Ecto neural progenitor cell (in vitro differentiated cells): Measurements from ENCODE around the gene PIK3CG.

ENCODE experiments used
- DNase-seq: peaks from one replicate; pipeline ENCODE4 v3.0.0-alpha.2; 2018; ENCODE audit warnings: low spot score

PIK3CG gene

DNA sequence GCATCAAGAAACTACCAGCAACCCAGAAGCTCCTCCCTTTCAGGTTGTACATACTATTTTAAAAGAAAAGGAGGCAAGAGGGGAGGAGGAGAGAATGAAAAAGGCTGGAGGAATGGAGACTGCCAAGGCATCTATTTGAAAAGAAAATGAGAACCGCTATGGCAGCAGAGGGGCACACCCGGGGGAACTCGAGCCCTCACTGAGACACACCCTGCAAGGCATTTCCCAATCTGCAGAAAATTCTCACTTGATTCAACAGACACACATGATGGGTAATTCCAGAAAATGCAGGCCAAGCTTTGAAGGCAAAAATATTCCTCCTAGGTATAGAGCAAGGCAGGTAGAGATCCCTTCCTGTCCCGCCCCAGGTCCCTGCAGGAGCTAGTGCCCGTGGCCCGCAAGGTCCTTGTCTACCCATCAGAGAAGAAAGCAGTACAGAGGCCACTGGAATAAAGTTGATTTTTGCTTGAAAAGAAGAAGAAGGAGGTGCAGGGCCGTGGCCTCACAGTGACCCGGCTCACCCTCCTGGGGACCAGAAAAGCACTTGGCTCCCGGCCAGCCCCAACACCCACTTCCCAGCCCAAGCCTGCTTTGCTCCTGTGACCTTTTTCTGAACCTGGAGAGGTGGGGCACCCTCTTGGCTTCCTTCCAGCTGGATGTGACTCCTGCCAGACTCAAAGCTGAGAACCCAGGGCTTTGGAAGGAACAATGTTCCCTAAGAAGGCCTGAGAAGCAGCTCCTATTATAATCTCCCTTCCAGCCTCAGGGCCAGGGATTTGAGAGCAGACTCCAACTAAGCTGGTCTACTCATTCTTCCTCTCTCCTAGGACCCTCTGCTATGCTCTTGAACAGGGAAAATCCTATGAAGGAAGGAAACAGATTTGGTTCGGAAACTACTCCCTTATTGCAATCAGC, 6.2 kb upstream of the PIK3CG start:
- DNase-seq: no peak

DNA sequence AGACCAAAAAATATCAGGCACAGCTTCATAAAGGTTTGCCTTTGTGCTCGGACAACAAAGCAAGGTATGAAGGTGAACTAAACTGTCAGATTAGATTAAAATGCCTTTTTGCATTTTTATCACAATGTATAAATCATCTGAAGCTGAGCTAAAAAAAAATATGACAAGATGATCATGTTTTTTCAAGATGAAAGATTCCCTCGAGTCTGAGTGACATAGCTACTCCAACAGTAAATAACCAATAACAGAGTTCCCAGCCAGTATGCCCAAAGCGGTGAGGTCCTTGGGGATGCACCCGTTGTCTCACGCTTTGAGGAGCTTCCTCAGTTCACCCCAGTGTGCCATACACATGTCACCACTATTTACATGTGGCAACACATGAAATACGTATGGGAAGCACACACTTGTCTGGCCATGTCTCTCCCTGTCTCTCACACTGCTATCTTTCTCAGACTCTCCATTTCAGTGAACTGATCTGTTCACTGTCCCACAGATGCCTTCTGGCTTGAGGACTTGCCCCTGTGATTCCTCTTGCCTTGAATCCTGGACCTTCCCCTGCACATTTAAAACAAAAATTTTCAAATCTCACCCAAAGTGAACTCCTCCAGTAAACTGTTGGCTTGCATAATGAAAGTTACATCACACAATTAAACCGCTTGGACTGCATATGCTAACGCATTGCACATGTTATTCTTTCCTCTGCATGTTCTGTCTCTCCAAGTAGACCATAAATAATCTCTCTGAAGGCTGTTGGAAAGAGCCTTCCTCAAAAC, 2.6 kb upstream of the PIK3CG start:
- no peak for DNase-seq

DNA sequence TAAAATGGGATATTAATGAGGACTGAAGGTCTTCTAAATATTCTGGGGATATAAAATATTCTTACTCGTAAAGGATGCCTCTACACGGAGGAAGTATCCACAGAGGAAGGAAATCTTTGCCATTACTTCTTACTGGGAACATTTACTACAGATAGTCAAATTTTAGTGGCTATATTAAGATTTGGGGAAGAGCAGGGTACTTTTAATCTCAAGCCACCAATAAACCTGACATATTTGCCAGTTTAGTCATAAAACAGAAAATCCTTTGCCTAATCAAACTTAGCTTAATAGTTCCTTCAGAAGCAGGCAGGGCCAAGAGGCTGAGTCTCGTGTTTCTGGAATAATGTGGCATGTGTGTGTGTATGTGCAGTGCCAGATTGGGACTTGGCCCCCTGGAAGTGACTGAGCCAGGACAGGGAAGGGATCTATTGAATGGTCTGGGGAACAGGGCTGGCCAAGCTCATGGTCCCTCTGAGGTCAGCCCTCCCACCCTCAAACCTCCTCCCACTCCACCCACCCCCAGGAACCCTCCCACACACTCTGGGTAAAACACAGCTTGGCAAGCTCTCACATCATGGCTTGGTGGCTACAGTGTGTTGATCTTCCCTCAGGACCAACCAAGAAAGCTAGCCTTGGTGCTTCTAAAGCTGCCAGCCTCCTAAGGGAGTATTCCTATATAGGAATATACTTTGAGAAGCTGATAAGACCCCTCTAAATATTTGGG, 1.6 kb upstream of the PIK3CG start:
- DNase-seq: no peak

DNA sequence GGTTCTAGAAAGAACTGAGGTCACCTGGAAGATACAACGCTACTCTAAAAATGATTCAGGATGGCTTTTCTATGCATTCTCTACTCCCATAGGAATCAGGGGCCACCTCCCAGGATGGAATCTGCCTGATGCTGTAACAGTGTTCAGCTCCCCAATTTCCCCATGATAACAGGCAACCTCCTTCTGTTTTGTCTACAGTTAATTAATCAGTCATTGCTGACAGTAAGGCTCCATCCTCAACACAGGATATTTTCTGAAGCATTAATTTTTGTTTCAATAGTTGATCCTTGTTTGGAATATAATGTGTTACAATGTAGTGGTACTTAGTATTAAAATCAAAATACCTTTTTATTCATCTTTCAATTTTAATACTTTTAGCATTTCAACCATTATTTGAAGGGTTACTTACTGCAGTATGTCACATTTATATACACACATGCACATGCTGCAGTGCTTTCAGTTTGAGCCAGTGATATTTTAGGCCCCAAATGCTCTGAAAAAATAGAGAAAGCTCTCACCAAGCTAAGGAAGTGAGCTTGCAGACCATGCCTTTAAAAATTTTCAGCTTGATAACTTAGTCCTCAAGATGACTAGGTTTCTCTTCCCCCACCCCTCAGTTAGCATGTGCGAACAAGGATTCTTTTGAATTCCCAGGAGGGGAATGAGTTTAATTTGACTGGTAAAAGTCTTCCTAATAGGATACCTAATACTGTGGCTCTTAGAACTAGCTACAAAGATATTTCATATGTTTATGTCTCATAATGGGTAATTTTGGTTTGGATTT, 592 bp upstream of the PIK3CG start:
- no peak for DNase-seq

DNA sequence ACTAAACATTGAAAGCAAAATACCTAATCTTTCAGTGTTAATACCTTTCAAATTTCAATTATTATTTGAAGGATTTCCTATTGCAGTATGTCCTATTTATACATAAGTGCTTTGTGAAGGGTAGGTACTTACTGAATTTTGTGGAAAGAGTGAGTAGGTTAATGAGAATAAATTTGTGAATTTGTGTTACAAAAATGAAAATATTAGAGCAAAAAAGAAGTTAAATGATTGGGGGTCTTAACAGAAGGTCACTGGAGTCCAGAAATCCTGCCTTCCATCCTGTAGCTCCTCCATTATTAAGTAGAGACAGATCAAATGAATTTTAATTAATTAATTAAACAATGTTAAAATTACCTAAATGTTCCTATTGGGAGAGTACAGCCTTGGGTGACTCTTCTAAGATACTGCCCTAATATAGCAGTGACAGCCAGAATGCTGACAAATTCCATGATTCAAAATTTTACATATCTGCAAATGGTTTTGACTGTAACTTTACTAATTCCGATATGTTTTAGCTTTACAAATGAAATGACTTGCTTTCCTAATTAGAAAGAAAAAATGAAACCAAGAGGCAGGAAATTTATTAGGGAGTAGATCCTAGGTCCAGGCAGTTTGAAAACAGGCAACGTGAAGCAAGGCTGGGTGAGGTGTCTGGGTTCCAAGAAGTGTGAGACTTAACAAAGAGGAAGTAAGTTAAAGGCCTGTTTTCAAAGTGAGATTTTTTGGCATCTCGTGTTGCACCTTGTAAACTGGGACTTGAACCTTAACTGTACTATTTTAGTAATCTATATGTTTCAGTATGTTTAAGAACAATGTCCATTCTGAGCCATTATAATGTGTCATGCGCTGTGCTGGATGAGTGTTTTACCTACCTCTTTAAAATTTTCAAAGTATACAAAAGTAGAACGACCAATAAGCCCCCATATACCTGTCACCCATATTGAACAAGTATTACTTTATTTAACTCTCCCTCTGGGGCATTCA, 1.5 kb downstream of the PIK3CG start:
- DNase-seq: no peak

DNA sequence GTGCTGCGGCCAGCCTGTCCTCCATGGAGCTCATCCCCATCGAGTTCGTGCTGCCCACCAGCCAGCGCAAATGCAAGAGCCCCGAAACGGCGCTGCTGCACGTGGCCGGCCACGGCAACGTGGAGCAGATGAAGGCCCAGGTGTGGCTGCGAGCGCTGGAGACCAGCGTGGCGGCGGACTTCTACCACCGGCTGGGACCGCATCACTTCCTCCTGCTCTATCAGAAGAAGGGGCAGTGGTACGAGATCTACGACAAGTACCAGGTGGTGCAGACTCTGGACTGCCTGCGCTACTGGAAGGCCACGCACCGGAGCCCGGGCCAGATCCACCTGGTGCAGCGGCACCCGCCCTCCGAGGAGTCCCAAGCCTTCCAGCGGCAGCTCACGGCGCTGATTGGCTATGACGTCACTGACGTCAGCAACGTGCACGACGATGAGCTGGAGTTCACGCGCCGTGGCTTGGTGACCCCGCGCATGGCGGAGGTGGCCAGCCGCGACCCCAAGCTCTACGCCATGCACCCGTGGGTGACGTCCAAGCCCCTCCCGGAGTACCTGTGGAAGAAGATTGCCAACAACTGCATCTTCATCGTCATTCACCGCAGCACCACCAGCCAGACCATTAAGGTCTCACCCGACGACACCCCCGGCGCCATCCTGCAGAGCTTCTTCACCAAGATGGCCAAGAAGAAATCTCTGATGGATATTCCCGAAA, 2.7 kb downstream of the PIK3CG start:
- no peak for DNase-seq

DNA sequence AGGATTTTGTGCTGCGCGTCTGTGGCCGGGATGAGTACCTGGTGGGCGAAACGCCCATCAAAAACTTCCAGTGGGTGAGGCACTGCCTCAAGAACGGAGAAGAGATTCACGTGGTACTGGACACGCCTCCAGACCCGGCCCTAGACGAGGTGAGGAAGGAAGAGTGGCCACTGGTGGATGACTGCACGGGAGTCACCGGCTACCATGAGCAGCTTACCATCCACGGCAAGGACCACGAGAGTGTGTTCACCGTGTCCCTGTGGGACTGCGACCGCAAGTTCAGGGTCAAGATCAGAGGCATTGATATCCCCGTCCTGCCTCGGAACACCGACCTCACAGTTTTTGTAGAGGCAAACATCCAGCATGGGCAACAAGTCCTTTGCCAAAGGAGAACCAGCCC, 3.3 kb downstream of the PIK3CG start:
- DNase-seq: no peak

DNA sequence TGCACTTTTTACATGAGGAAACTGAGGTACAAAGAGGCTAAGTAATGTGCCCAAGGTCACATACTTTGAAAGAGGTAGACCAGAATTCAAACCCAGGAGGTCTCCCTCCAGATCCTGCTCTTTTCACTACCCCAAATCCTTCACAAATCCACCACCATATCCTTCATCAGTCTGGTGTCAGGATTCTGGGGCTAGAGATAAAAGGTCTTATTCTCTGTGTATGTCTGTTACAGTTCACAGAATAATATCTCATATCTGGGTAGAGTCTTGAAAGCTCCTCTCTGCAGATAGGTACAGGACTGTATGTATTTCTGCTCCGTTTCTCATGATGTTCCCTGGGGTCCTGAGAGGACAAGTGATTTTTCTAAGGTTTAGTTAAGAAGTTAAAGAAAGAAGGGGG, 4.9 kb downstream of the PIK3CG start:
- DNase-seq: no peak

DNA sequence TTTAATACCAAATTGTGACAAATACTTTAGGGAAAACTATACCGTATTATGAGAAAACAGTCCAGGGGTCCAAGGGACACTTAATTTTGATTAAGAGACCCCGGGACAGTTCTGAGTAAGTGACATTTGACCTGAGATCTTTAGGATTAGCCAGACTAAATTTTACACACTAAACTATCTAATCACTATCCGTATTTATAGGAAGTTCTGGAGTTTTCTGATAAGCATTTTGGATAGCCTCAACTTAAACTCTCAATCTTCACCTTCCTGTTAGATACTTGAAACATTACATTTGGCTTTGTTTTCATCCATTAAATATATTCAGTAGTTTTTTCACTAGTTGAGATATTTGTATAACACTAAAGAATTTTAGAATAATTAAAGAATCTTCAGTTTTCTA, 5.4 kb downstream of the PIK3CG start:
- no peak for DNase-seq

DNA sequence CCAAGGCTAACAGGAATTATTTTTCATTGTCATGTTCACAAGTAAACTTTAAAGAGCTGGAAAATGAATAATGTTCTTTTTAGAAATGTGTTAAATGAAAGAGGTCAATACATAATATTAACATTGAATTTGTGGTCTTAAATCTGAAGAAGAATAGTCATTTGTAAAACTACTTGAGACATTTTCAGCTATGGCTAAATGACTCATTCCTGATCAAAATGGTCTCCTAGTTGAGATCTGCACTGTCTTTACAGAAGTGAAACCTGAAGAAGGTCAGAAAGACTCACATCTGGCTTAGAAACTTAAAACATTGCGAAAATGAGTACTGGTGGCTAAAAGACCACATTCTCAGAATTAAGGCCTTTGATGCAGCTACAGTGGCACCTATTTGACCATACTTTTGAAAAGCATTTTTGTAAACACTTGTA, 5.9 kb downstream of the PIK3CG start:
- DNase-seq: no peak

DNA sequence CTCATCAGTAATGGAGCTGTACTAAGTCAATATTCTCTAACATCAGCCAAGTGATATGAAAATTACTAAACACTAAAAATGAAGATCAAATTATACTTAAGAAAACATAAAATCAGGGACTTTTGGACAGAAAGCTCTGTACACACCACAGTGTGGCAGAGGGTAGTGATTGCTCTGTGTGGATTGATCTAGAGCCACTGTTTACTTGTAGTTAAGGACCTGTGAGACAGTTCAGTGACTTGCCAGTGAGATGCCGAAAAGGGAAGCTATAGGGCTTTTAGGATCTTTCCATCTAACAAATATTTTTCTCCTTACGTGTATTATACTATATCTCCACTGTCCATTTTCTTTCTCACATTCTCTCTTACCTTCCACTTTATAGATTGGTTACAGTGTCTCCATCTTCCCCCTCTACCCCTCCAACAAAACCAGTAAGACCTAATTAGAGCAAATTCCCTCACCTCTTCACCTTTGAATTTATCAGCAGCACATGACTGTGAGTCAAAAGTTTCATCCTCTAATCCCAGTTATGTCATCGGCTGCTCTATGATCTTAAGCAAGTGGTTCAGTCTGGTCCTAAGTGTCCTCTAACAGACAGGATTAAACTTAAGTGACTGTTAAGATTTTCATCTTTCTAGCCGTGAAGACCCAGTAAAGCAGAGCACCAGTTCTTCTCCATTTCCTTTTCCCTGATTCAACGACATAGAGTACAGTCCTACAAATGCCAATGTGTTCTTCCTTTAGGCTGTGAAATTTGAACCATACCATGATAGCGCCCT, 6.9 kb downstream of the PIK3CG start:
- no peak for DNase-seq

DNA sequence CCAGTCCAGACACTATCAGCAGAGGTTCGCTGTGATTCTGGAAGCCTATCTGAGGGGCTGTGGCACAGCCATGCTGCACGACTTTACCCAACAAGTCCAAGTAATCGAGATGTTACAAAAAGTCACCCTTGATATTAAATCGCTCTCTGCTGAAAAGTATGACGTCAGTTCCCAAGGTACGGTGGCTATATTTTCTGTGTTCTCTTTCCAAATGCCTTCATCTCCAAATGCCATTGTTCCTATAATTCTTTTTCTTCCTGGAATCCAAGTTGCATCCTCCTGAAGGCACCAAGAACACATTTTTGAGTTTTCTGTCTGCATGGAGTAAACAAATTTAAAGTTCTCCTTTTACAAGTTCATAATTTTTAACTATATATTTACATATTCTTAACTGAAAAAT, 7.7 kb downstream of the PIK3CG start:
- DNase-seq: no peak

DNA sequence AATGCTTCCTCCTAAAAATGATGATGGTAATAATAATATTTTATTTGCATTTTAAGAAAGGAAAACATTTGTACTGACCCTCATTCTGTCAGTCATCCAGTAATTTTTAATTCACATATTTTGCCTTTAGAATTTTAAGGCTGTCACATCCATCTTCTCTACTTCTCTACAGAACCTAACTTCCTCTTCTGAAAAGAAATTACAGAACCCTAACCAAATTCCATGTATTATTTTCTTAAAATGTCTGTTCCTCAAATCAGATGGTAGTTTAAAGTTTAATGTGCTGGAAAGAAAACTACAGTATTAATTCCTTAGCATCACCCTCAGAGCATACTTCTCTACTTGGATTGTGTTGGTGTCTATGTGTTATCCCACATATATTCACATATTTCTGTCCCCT, 9.0 kb downstream of the PIK3CG start:
- DNase-seq: no peak

DNA sequence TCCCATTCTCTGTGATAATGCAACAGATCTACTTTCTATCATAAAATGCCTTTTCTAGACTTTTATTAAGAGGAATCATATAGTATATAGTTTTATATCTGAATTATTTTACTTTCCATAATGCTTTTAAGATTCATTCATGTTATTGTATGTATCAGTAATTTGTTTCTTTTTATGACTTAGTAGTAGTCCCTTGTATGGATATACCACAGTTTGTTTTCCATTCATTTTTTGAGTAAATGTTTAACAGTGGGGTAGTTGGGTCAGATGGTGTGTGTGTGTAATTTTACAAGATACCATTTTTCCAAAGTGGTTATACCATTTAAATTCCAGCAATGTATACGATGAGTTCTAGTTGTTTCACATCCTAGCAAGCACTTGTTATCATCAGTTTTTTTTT, 10.4 kb downstream of the PIK3CG start:
- DNase-seq: no peak

DNA sequence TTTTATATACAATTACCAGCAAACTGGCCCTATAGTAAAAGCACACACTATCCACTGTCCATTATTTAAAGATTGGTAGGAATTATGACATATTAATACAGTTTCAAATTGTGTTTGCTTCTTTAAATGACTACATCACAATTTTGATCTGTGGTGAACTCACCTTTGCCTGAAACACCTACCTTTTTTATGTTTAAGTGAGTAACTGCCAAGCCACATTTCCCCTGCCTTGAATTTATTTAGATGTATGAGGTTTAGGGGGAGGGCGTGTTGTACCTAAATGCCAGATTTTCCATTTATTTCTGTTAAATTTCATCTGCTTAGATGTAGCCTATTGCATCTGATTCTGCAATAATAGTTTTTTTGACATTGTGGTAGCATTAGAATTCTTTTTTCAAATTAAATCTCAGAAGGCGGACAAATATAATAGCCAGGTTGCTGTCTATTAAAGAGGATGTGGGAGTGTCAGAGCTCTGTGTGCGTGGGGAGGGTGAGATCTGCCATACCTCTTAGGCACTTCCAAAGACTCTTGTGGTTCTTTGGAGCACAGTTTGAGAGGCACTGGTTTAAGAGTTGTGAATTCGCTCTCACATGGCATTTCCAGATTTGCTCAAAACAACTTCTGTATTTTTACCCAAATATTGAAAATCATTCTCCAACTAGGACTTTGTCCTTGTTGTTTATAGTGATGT, 13.8 kb downstream of the PIK3CG start:
- no peak for DNase-seq

DNA sequence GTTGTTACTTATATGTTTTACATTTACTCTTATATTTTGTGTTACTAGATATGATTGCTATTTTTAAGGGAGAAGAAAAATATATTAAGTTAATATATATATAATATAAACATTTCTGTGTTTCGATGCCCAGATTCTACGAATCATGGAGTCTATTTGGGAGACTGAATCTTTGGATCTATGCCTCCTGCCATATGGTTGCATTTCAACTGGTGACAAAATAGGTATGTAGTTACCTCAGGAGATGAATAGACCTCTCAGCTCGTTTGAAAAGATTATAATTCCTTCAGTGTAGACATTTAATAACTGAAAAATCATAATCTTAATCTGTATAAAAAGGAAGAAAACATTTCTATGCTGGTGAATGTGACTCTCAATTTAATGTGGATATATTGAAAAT, 16.9 kb downstream of the PIK3CG start:
- no peak for DNase-seq

DNA sequence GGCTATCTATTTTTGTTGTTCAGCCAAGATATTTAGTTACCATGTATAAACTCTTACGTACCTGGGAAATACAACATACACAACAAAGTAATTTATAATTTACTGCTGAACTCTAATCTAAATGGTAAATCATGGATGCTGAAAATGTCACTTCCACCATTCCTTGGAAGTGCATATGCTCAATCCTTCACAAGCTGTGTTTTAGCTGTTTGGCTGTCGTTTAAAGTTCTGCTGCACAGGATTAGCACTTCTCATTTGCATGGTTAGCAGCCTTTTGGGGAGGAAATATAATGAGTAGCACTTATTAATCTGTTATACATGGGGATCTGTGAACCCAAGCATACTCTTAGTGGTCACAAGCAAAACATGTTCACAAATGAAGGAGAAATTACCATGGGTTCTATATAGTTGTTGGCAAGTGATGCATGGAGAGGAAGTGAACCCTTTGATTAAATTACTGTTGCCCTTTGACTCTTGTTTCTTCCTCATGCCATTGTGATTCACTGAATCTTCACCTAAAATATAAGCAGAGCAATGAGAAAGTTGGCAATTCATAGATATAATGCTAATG, 18.5 kb downstream of the PIK3CG start:
- no peak for DNase-seq

DNA sequence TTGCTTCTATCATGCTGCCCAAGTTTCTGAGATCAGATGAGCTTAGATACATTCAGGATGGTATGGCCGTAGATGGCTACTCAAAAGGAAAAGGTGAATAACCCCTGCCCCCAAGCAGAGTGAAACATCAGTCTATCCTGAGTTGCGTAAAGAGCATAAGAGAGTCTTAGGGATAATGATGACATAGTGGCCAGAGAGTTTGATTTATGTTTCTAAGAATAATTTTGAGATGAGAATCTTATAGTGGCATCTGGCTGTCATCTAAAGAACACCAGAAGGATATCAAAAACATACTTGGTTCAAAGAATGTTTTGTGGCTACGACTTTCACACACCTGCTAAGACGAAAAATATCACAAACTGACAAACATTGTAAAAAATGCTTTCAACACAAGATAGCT, 20.6 kb downstream of the PIK3CG start:
- no peak for DNase-seq
